OCI-LY1 (cell line): Measurements from ENCODE around the gene CTRL.

Experiments used
- CTCF ChIP-seq: fragments of 200-600 bp; sonication (generic), shearing (Covaris generic); IDR thresholded peaks from 2 replicates; pipeline ENCODE4 v1.5.1; 2017; ENCODE audit warnings: mild to moderate bottlenecking, antibody characterized with exemption, low read length, moderate library complexity, mixed read lengths
- EZH2 ChIP-seq: fragments of 200-600 bp; sonication (generic), shearing (Covaris generic); IDR thresholded peaks from 2 replicates; pipeline ENCODE4 v1.8.0; 2017; ENCODE audit warnings: borderline replicate concordance, mixed run types, mild to moderate bottlenecking, antibody characterized with exemption, low read length, moderate library complexity, mixed read lengths

GRCh38 chr16:67944690-67945391 lies 13.2 kb upstream of the CTRL start:
- TF ChIP-seq CTCF: no peak
- TF ChIP-seq EZH2: no peak
